ENCODE results near the gene DUSP16. TPM values are rescaled to one million over a fixed set of nuclear protein-coding genes. Genes with fewer than 3 reads are reported as not detected.

The DUSP16 gene
- total and polyA plus RNA-seq, 2 of the 8 experiments (the other 6 are each of a cell fraction or from before 2014, with no cell fraction given) = 31.6 to 55.9 TPM

- FAIRE-seq (no peak), DNase-seq (ENCODE audit: low read depth in 1 of 2, low spot score in 2 of 2) (no peak)
- Histone ChIP-seq H2BK120ac (replicated peaks; ENCODE audit: low read depth, low read length) (no peak overlapping the region), H3K79me2 (ENCODE audit: control insufficient read depth in 1 of 2, insufficient read depth in 2 of 2, low read length in 2 of 2) (no peaks in the 10 kb centered on the region), H2BK12ac (ENCODE audit: low read depth, low read length) (no peak overlapping the region), H3K9ac (replicated peaks in 1 of 4; ENCODE audit: extremely low read depth in 1 of 4, low read depth in 3 of 4, low read length in 3 of 4) (no peak overlapping the region), H3K27ac (ENCODE audit: low read depth, low read length) (no peak overlapping the region), H3K14ac (ENCODE audit: insufficient read length) (no peak overlapping the region), H3K27me3 (replicated peaks in 1 of 4; ENCODE audit: control insufficient read depth in 3 of 4, extremely low read depth in 1 of 4, insufficient read depth in 3 of 4, low read length in 3 of 4) (no peaks in the 10 kb centered on the region), H4K5ac (ENCODE audit: insufficient read length, low read depth, low read length) (no peak overlapping the region), H3K79me1 (ENCODE audit: low read depth, low read length) (no peaks in the 10 kb centered on the region), H3K23me2 (ENCODE audit: low read depth, low read length) (peaks cover 12% of the 10 kb centered on the region; the same call in 1 of the 2 replicates), H2AFZ (ENCODE audit: low read length) (no peak overlapping the region), H3K18ac (ENCODE audit: extremely low read depth, low read length) (no peak overlapping the region), H3K56ac (replicated peaks; ENCODE audit: insufficient read length, low read depth, low read length) (no peak overlapping the region), H3K9me3 (ENCODE audit: insufficient read depth in 2 of 2, low read depth in 1 of 2, low read length in 1 of 2) (no peaks in the 10 kb centered on the region), H2BK5ac (ENCODE audit: low read depth, low read length) (no peak overlapping the region), H4K91ac (replicated peaks; ENCODE audit: insufficient read length, low read length) (no peak overlapping the region), H2BK20ac (ENCODE audit: low read length) (no peak overlapping the region), H3K4me2 (ENCODE audit: insufficient read depth in 1 of 2, low read depth in 2 of 2, low read length in 2 of 2) (no peak overlapping the region), H4K8ac (ENCODE audit: extremely low read depth, insufficient read depth, low read length) (no peak overlapping the region), H3K4me1 (replicated peaks in 1 of 4; ENCODE audit: control insufficient read depth in 3 of 4, insufficient read depth in 4 of 4, low read length in 3 of 4) (no peaks in the 10 kb centered on the region), H3K4ac (replicated peaks; ENCODE audit: insufficient read length, low read depth, low read length) (no peak overlapping the region), H2AK5ac (ENCODE audit: low read depth, low read length) (no peak overlapping the region), H2BK15ac (ENCODE audit: low read length) (no peak overlapping the region), H4K20me1 (replicated peaks in 1 of 2; ENCODE audit: control insufficient read depth in 1 of 2, insufficient read depth in 2 of 2, low read length in 2 of 2) (no peaks in the 10 kb centered on the region), H3K36me3 (ENCODE audit: control insufficient read depth in 2 of 4, insufficient read depth in 4 of 4, low read length in 3 of 4) (no peaks in the 10 kb centered on the region), H3K4me3 (ENCODE audit: extremely low read depth in 1 of 4, insufficient read depth in 2 of 4, low read depth in 3 of 4, low read length in 4 of 4) (no peak overlapping the region), H3K23ac (ENCODE audit: insufficient read length) (no peak overlapping the region)
- 78% methylated on average over 1 of the region's 1 CpG; no CpG with 5 or more reads in 1 of the 2 experiments for WGBS, 2 experiments (ENCODE audit: extremely low coverage in 1 of 2, insufficient coverage in 1 of 2, insufficient read length in 1 of 2, insufficient replicate concordance in 2 of 2, low coverage in 1 of 2, low lambda C conversion rate in 2 of 2, missing lambda C conversion rate in 1 of 2)
- ChIA-PET CTCF (ENCODE audit: partially characterized antibody) (interaction anchor here (0.7 to 1.4 kb wide), 2 partner anchors 58 to 149 kb away, joined by 3 to 4 read pairs; no protein-coding TSS in a partner anchor), POLR2A (ENCODE audit: partially characterized antibody) (interaction anchor here (0.9 to 3.1 kb wide), 3 partner anchors 12 to 210 kb away, joined by 3 to 9 read pairs (median 4); no protein-coding TSS in a partner anchor)
- TF ChIP-seq GTF2F1 (IDR thresholded peaks at IDR 0.05; ENCODE audit: borderline replicate concordance, low read depth, low read length) = no peak
- no peak for TF ChIP-seq JUN (IDR thresholded peaks at IDR 0.05; ENCODE audit: low read depth, low read length)
- no peak for TF ChIP-seq POU5F1 (IDR thresholded peaks at IDR 0.05; ENCODE audit: low read depth, low read length)
Measured at GRCh38 chr12:12587878-12588277, 25.2 kb upstream of the DUSP16 start.
